Mesenchymal stem cell (in vitro differentiated cells and primary cell): ENCODE measurements around the gene RAB6A. TPM values are rescaled to one million over a fixed set of nuclear protein-coding genes. Genes with fewer than 3 reads are reported as not detected.
A peak's percentile ranks its signal among the peaks of the same experiment; 100 is the strongest.

Experiments used
- DNase-seq: peaks from one replicate; pipeline ENCODE4 v3.0.0-alpha.2; 2013
- H2AFZ ChIP-seq: one replicate; pipeline ENCODE4 v1.6.1; 2013; ENCODE audit warnings: low read depth, mild to moderate bottlenecking, control low read depth, inconsistent platforms, low read length, moderate library complexity
- H2AK5ac ChIP-seq: 2 replicates; pipeline ENCODE4 v1.6.1; 2013; ENCODE audit warnings: low read length, moderate library complexity, mild to moderate bottlenecking, inconsistent platforms; ENCODE audit not compliant: severe bottlenecking
- H2BK120ac ChIP-seq: one replicate; pipeline ENCODE4 v1.6.1; 2013; ENCODE audit warnings: low read depth, mild to moderate bottlenecking, inconsistent platforms, low read length, moderate library complexity
- H2BK12ac ChIP-seq, 2 experiments: one replicate each; pipeline ENCODE4 v1.6.1; 2013; ENCODE audit warnings: inconsistent platforms in 2 of 2, low read length in 2 of 2, mild to moderate bottlenecking in 2 of 2, moderate library complexity in 2 of 2, control low read depth in 1 of 2
- H2BK15ac ChIP-seq: one replicate; pipeline ENCODE4 v1.6.1; 2013; ENCODE audit warnings: mild to moderate bottlenecking, low read depth, inconsistent platforms; ENCODE audit not compliant: poor library complexity, severe bottlenecking
- H2BK5ac ChIP-seq: 2 replicates; pipeline ENCODE4 v1.6.1; 2013; ENCODE audit warnings: low read depth, mild to moderate bottlenecking, low read length, control low read depth, inconsistent platforms; ENCODE audit not compliant: poor library complexity, severe bottlenecking
- H3K14ac ChIP-seq, 2 experiments: one replicate each; pipeline ENCODE4 v1.6.1; 2013; ENCODE audit warnings: inconsistent platforms in 2 of 2, low read length in 2 of 2, control low read depth in 1 of 2, mild to moderate bottlenecking in 1 of 2, moderate library complexity in 1 of 2
- H3K18ac ChIP-seq, 2 experiments: one replicate each; pipeline ENCODE4 v1.6.1; 2013; ENCODE audit warnings: inconsistent platforms in 2 of 2, low read length in 2 of 2, control low read depth in 1 of 2, low read depth in 1 of 2, mild to moderate bottlenecking in 1 of 2
- H3K23ac ChIP-seq, 2 experiments: one replicate each; pipeline ENCODE4 v1.6.1; 2013; ENCODE audit warnings: inconsistent platforms in 2 of 2, low read length in 2 of 2, mild to moderate bottlenecking in 2 of 2, moderate library complexity in 2 of 2, control low read depth in 1 of 2
- H3K27ac ChIP-seq: 2 replicates; pipeline ENCODE4 v1.5.1; 2013; ENCODE audit warnings: mild to moderate bottlenecking, moderate library complexity, low read length, control low read depth, inconsistent platforms; ENCODE audit not compliant: poor library complexity, severe bottlenecking
- H3K27me3 ChIP-seq, 2 experiments: 2 replicates each; pipeline versions ENCODE4 v1.6.1 to v1.7.0; 2013; ENCODE audit warnings: low read length in 2 of 2, mild to moderate bottlenecking in 2 of 2, moderate library complexity in 2 of 2, control low read depth in 1 of 2, inconsistent platforms in 1 of 2; ENCODE audit not compliant: control insufficient read depth in 1 of 2, insufficient read depth in 1 of 2
- H3K36me3 ChIP-seq, 2 experiments: 2 replicates each; pipeline versions ENCODE4 v1.6.1 to v1.7.0; 2013; ENCODE audit warnings: low read length in 2 of 2, control low read depth in 1 of 2, inconsistent platforms in 1 of 2, low read depth in 1 of 2, mild to moderate bottlenecking in 1 of 2; ENCODE audit not compliant: insufficient read depth in 2 of 2, control insufficient read depth in 1 of 2
- H3K4ac ChIP-seq, 2 experiments: one replicate each; pipeline ENCODE4 v1.6.1; 2013; ENCODE audit warnings: inconsistent platforms in 2 of 2, low read length in 2 of 2, mild to moderate bottlenecking in 2 of 2, moderate library complexity in 2 of 2, control low read depth in 1 of 2, low read depth in 1 of 2
- H3K4me1 ChIP-seq: 2 replicates; pipeline ENCODE4 v1.6.1; 2013; ENCODE audit warnings: low read depth, low read length, control low read depth; ENCODE audit not compliant: control insufficient read depth, insufficient read depth
- H3K4me2 ChIP-seq: 2 replicates; pipeline ENCODE4 v1.6.1; 2013; ENCODE audit warnings: low read length, mild to moderate bottlenecking, inconsistent platforms; ENCODE audit not compliant: poor library complexity, severe bottlenecking
- H3K4me3 ChIP-seq, 2 experiments: 2 replicates each; pipeline versions ENCODE4 v1.5.1 to v1.7.0; 2013; ENCODE audit warnings: low read length in 2 of 2, mild to moderate bottlenecking in 2 of 2, control low read depth in 1 of 2, low read depth in 1 of 2; ENCODE audit not compliant: insufficient read depth in 1 of 2
- H3K79me1 ChIP-seq: replicated peaks from 2 replicates; pipeline ENCODE4 v1.6.1; 2013; ENCODE audit warnings: mild to moderate bottlenecking, control low read depth, low read length, inconsistent platforms; ENCODE audit not compliant: poor library complexity, severe bottlenecking
- H3K9ac ChIP-seq: 2 replicates; pipeline ENCODE4 v1.7.0; 2013; ENCODE audit warnings: mild to moderate bottlenecking, low read length, moderate library complexity
- H3K9me3 ChIP-seq: 2 replicates; pipeline ENCODE4 v1.7.0; 2013; ENCODE audit warnings: mild to moderate bottlenecking, low read length; ENCODE audit not compliant: control insufficient read depth
- H4K8ac ChIP-seq: one replicate; pipeline ENCODE4 v1.6.1; 2013; ENCODE audit warnings: inconsistent platforms, mild to moderate bottlenecking, low read length, moderate library complexity
- H4K91ac ChIP-seq: one replicate; pipeline ENCODE4 v1.6.1; 2013; ENCODE audit warnings: mild to moderate bottlenecking, low read length, inconsistent platforms
- WGBS: methylation state at CpG from one replicate; pipeline ENCODE4 v1.1.7; 2013; ENCODE audit warnings: mixed read lengths; 5-methylcytosine and 5-hydroxymethylcytosine counted together
- polyA plus RNA-seq, 2 experiments: library from polyadenylated mRNA; stranded (reverse); fragments of 200-250 nt; gene quantifications; one replicate each; pipeline ENCODE4 v1.2.3, GENCODE V29; 2013

The RAB6A gene
- polyA plus RNA-seq (2013, experiment 1 of 2), result 121 TPM
- 123 TPM for polyA plus RNA-seq (2013, experiment 2 of 2)

- Histone ChIP-seq H2BK12ac (peak within 1 kb of the TSS in 1 of 2 experiments; percentile 87), H3K23ac (peak within 1 kb of the TSS; percentile 81 to 98), H2AFZ (peak within 1 kb of the TSS; percentile 84), H3K4me3 (peak within 1 kb of the TSS; percentile 92 to 99), H3K36me3 (peaks cover 0 to 3% of the 10 kb centered on the region in 2 experiments), H2AK5ac (peak within 1 kb of the TSS; percentile 78), H3K18ac (peak within 1 kb of the TSS; percentile 98 to 99), H3K27ac (peak within 1 kb of the TSS; percentile 96), H2BK5ac (peak within 1 kb of the TSS; percentile 4), H2BK120ac (peak within 1 kb of the TSS; percentile 89), H3K4me1 (peaks cover 4% of the 10 kb centered on the region), H3K9me3 (no peaks in the 10 kb centered on the region), H4K8ac (peak within 1 kb of the TSS; percentile 92), H3K9ac (peak within 1 kb of the TSS; percentile 97), H3K14ac (peak within 1 kb of the TSS; percentile 93 to 100), H3K79me1 (no peaks in the 10 kb centered on the region), H3K4ac (peak within 1 kb of the TSS; percentile 88 to 100), H3K27me3 (no peaks in the 10 kb centered on the region), H3K4me2 (peak within 1 kb of the TSS; percentile 86), H4K91ac (peak within 1 kb of the TSS; percentile 89), H2BK15ac (peak within 1 kb of the TSS; percentile 68)
- peak; percentile 100 for DNase-seq
- under 1% methylated on average over 68 of the region's 74 CpGs for WGBS
These were observed at the start of gene RAB6A for GRCh38 chr11:73760679-73761402. Gene RAB6A (minus strand): TSS chr11:73761074. CDS start chr11:73760635, 439 bp downstream.

- Histone ChIP-seq H3K27ac (no peak overlapping the region), H2AFZ (no peak overlapping the region), H4K8ac (no peak overlapping the region), H2BK5ac (no peak overlapping the region), H3K36me3 (peaks cover 0 to 3% of the 10 kb centered on the region in 2 experiments), H3K4ac (no peak overlapping the region), H4K91ac (no peak overlapping the region), H3K9me3 (no peaks in the 10 kb centered on the region), H3K9ac (no peak overlapping the region), H3K4me2 (no peak overlapping the region), H3K14ac (no peak overlapping the region), H3K4me1 (peaks cover under 1% of the 10 kb centered on the region), H3K79me1 (peaks cover 20% of the 10 kb centered on the region), H3K4me3 (no peak overlapping the region), H2BK12ac (no peak overlapping the region), H2BK120ac (no peak overlapping the region), H2AK5ac (no peak overlapping the region), H2BK15ac (no peak overlapping the region), H3K18ac (no peak overlapping the region), H3K23ac (no peak overlapping the region), H3K27me3 (no peaks in the 10 kb centered on the region)
- peak; percentile 28 for DNase-seq
- 40% methylated on average over 1 of the region's 1 CpG for WGBS
These were observed 49.8 kb upstream of the RAB6A start for GRCh38 chr11:73810637-73811036.

GRCh38 chr11:73808052-73808451 lies 47.2 kb upstream of the RAB6A start:
- no peak overlapping the region for H2BK15ac ChIP-seq
- H2BK12ac ChIP-seq, result no peak overlapping the region
- no peak overlapping the region for H2BK120ac ChIP-seq
- no peak overlapping the region for H2BK5ac ChIP-seq
- peaks cover 0 to 3% of the 10 kb centered on the region in 2 experiments for H3K36me3 ChIP-seq
- no peak overlapping the region for H3K9ac ChIP-seq
- no peak overlapping the region for H3K4me3 ChIP-seq
- no peak overlapping the region for H3K4me2 ChIP-seq
- H4K91ac ChIP-seq, result no peak overlapping the region
- H3K18ac ChIP-seq, result no peak overlapping the region
- H3K27me3 ChIP-seq, result no peaks in the 10 kb centered on the region
- peaks cover 2% of the 10 kb centered on the region for H3K4me1 ChIP-seq
- H2AK5ac ChIP-seq, result no peak overlapping the region
- H3K14ac ChIP-seq, result no peak overlapping the region
- no peaks in the 10 kb centered on the region for H3K9me3 ChIP-seq
- H3K23ac ChIP-seq, result no peak overlapping the region
- no peak overlapping the region for H2AFZ ChIP-seq
- no peak overlapping the region for H3K27ac ChIP-seq
- no peak for DNase-seq
- H3K4ac ChIP-seq, result no peak overlapping the region
- H3K79me1 ChIP-seq, result peaks cover 22% of the 10 kb centered on the region
- H4K8ac ChIP-seq, result no peak overlapping the region
- no CpG with 5 or more reads among the region's 1 CpG for WGBS

- Histone ChIP-seq H3K4me1 (peaks cover 2% of the 10 kb centered on the region), H3K4ac (no peak overlapping the region), H2BK5ac (no peak overlapping the region), H3K18ac (no peak overlapping the region), H2AK5ac (no peak overlapping the region), H3K4me2 (no peak overlapping the region), H3K27ac (no peak overlapping the region), H3K9ac (no peak overlapping the region), H4K8ac (no peak overlapping the region), H3K27me3 (no peaks in the 10 kb centered on the region), H2AFZ (no peak overlapping the region), H2BK12ac (no peak overlapping the region), H3K36me3 (no peaks in the 10 kb centered on the region), H3K23ac (no peak overlapping the region), H3K9me3 (no peaks in the 10 kb centered on the region), H2BK15ac (no peak overlapping the region), H4K91ac (no peak overlapping the region), H3K14ac (no peak overlapping the region), H3K79me1 (peaks cover 27% of the 10 kb centered on the region), H2BK120ac (no peak overlapping the region), H3K4me3 (no peak overlapping the region)
- DNase-seq, result no peak
These were observed 43.8 kb upstream of the RAB6A start for GRCh38 chr11:73804712-73805111.
